GM03348 (cell line): Measurements from ENCODE around the gene PSTPIP1.

Source experiments
- DNase-seq: peaks from one replicate; pipeline ENCODE4 v3.0.0; 2012; ENCODE audit warnings: low spot score

PSTPIP1 gene

GRCh38 chr15:77042955-77043920, 48.3 kb downstream of the PSTPIP1 start:
- DNase-seq: no peak

GRCh38 chr15:77044228-77045042, 49.5 kb downstream of the PSTPIP1 start:
- no peak for DNase-seq

- no peak for DNase-seq
Observed at GRCh38 chr15:77045985-77046384, 51.1 kb downstream of the PSTPIP1 start.

- DNase-seq: no peak
Observed at GRCh38 chr15:77046704-77047412, 51.9 kb downstream of the PSTPIP1 start.

- peak; percentile 66 for DNase-seq
Observed at GRCh38 chr15:77048135-77048876, 53.4 kb downstream of the PSTPIP1 start.

GRCh38 chr15:77052556-77052955, 57.6 kb downstream of the PSTPIP1 start:
- DNase-seq: no peak

GRCh38 chr15:77053709-77054108, 58.8 kb downstream of the PSTPIP1 start:
- DNase-seq: no peak

- DNase-seq: no peak
Observed at GRCh38 chr15:77057072-77057471, 62.1 kb downstream of the PSTPIP1 start.

- DNase-seq: no peak
Observed at GRCh38 chr15:77057685-77058084, 62.8 kb downstream of the PSTPIP1 start.

- no peak for DNase-seq
Observed at GRCh38 chr15:77058468-77058867, 63.5 kb downstream of the PSTPIP1 start.

GRCh38 chr15:77059786-77060361, 64.9 kb downstream of the PSTPIP1 start:
- no peak for DNase-seq

- DNase-seq: peak; percentile 58
Observed at GRCh38 chr15:77060546-77060945, 65.6 kb downstream of the PSTPIP1 start.

GRCh38 chr15:77063249-77063648, 68.3 kb downstream of the PSTPIP1 start:
- DNase-seq: no peak

GRCh38 chr15:77064063-77064462, 69.1 kb downstream of the PSTPIP1 start:
- no peak for DNase-seq

- no peak for DNase-seq
Observed at GRCh38 chr15:77064539-77065308, 69.8 kb downstream of the PSTPIP1 start.

- DNase-seq: no peak
Observed at GRCh38 chr15:77066971-77067690, 72.2 kb downstream of the PSTPIP1 start.

GRCh38 chr15:77067691-77068367, 72.9 kb downstream of the PSTPIP1 start:
- DNase-seq: no peak

- DNase-seq: no peak
Observed at GRCh38 chr15:77068633-77069032, 73.7 kb downstream of the PSTPIP1 start.

GRCh38 chr15:77069521-77070121, 74.7 kb downstream of the PSTPIP1 start:
- no peak for DNase-seq
